GM19035 (cell line): ENCODE results near the gene DCD.

Experiments used
- ATAC-seq: cut with Tn5 transposase; IDR thresholded peaks from one replicate; pipeline ENCODE4 v1.9.1; 2021; ENCODE audit not compliant: unreplicated experiment

DCD gene, protein sequence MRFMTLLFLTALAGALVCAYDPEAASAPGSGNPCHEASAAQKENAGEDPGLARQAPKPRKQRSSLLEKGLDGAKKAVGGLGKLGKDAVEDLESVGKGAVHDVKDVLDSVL

GRCh38 chr12:54648265-54648664, at the start of gene DCD:
DCD (minus strand) TSS chr12:54648365; CDS start chr12:54648303, 62 bp downstream.
- ATAC-seq: no peak

DNA sequence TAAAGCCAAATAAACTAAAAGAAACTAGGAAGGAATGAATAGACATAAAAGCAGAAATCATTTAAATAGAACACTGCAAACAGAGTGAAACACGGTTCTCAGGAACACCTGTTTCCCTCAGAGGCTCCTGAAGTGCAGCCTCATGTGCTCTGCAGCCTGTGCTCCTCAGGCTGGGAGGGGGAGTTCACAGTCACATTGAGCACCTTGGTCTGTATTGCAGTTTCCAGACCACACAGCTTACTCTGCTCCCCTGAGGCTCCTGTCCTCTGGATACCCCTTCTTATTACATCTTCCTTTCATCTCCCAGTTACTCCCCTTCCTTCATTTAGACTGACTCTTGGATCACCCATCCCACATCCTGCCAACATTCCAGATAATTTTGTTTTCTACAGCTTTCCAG, 49.7 kb upstream of the DCD start:
- no peak for ATAC-seq

- peak; percentile 65 for ATAC-seq
Observed at GRCh38 chr12:54692353-54692752, 44.2 kb upstream of the DCD start.

GRCh38 chr12:54689984-54690383, 41.8 kb upstream of the DCD start:
- no peak for ATAC-seq

DNA sequence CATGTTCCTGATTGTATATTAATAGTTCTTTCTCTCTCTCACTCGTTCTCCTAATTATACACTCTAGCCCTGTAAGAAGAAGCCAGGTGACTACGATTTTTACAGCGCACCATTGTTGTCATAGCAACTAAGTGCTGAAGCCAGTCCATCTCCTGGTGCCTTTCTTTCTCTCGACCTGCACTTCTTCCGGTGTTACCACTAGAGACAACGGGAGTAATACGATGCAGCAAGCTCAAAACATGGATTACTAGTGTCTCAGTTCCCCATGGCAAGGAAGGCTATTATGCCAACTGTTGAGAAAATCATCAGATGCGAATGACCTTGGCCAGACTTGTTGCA, 40.8 kb upstream of the DCD start:
- ATAC-seq: no peak

DNA sequence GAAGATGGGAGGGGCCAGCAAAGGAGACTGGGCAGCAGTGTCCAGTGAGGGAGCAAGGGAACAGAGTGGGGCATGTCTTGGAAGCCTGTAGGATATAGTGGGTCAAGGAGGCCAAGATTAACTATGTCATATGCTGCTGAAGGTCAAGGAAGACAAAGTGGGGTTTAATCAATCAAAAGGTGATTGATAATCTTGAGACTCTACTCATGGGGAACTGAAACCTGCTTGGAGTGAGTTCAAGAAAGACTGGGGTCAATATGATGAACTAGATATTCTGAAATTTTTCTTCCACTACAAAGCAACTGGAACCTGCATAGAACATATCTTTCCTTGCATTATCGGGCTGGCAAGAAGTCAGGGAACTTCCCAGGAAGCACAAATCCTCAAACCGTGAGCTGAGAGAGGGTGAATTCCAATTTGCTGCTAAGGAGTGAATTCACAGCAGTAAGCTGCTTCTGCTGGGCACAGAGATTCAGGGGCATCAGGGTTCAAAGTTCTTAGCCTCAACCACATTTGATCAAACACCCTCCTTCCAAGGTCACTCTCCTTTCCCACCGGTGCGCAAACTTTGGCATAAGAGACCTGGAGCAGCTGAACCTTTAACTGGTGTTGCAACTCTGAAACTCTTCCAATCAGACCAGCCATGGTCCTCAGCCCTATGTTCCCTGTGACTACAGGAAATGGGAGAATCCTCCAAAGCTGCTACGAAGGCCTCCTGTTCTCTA, 40.3 kb upstream of the DCD start:
- no peak for ATAC-seq

- no peak for ATAC-seq
Observed at GRCh38 chr12:54684636-54685630, 36.8 kb upstream of the DCD start.

GRCh38 chr12:54683398-54683797, 35.2 kb upstream of the DCD start:
- no peak for ATAC-seq

DNA sequence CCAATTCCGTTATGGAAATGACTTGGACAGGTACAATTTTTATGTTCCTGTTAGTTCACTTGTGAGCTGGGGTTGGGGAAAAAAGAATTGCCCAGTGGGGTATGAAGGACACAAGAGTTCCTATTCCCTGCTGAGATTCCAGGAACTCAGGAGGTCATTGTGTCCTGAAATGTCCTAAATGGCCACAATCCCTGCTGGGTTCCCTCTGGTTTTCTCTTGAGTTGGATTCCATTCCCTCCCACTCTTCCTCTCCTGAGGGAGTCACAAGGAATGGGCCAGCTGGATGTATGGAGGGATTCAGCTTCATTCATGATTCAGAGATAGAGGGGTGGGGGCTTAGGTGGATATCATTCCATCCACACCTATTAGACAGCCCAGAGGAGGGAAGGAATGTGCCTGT, 34.5 kb upstream of the DCD start:
- no peak for ATAC-seq

DNA sequence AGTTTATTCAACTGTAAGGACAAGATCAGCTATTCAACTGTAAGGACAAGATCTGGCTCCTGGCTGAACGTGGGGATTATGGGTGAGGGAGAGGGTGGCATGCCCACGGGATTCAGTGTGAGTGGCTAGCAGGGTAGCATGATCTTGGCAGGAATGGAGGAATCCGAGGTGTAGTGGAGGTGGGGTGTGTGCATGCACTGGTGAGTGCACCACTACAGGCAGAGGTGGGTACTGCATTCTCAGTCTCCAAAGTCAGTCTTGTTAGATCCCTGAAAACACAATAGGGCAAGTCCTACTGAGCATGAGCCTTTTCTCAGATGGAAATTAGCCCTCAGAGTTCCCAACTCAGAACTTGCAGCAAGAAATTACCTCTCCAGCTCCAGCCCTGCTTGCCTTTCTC, 32.2 kb upstream of the DCD start:
- peak; percentile 87 for ATAC-seq

GRCh38 chr12:54678131-54678530, 30.0 kb upstream of the DCD start:
- no peak for ATAC-seq

- ATAC-seq: no peak
Observed at GRCh38 chr12:54667945-54668344, 19.8 kb upstream of the DCD start.

DNA sequence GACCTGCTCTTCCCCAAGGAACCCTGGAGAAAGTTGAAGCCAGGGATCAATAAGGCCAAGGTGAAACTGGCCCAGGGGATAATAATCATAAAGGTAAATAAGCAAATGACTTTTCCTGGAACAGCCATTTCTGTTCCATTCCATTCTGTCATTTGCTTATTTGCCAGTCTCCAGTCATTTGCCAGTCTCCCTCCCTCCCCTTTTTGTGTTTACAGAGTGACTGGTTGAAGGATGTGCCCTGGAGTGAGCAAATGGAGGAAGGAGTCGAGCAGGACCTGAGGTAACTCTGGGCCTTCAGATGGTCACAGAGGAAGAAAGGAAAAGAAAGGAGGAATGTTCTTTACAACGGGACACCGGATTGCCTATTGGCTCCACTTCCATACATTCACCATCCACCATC, 17.8 kb upstream of the DCD start:
- no peak for ATAC-seq

DNA sequence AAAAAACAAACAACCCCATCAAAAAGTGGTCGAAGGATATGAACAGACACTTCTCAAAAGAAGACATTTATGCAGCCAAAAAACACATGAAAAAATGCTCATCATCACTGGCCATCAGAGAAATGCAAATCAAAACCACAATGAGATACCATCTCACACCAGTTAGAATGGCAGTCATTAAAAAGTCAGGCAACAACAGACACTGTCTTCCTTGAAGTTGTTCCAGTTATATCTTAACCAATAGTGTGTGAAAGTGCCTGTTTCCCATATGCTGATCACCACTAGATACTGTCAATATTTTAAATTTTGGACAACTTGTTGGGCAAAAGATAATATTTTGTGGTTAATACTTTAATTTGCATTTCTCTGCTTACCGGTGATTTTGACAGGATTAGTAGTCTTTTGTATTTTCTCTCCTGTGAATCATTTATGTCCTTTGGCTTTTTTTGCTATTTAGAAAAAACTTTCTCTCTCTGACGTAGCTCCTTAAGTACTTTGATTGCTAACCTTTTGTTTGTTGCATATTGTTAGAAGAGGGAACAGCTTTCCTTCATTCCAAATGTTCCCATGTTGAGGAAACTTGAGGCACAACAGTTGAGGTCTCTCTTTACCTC, 17.0 kb upstream of the DCD start:
- ATAC-seq: peak; percentile 58

- no peak for ATAC-seq
Observed at GRCh38 chr12:54663603-54664002, 15.4 kb upstream of the DCD start.

- no peak for ATAC-seq
Observed at GRCh38 chr12:54662026-54662425, 13.9 kb upstream of the DCD start.

- ATAC-seq: no peak
Observed at GRCh38 chr12:54661048-54661447, 12.9 kb upstream of the DCD start.

DNA sequence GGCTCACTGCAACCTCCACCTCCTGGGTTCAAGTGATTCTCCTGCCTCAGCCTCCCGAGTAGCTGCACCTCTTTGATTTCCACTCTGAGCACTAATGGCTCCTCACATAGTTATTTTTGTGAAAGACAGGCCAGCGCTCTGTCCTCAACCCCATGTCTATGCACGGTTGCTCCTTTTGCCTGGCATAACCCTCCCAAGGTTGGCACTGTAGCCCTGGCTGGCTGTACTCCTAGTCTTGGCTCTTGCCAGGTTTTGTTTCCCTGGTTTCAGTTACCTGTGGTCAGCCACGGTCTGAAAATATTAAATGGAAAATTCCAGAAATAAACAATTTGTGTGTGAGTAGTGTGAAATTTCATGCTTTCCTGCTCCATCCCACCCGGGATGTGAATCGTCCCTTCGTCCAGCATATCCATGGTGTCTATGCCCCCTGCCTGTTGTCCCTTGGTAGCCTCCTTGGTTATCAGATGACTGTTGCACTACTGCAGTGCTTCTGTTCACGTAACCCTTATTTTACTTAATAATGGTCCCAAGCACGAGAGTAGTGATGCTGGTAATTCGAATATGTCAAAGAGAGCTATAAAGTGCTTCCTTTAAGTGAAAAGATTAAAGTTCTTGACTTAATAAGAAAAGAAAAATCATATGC, 12.3 kb upstream of the DCD start:
- no peak for ATAC-seq

DNA sequence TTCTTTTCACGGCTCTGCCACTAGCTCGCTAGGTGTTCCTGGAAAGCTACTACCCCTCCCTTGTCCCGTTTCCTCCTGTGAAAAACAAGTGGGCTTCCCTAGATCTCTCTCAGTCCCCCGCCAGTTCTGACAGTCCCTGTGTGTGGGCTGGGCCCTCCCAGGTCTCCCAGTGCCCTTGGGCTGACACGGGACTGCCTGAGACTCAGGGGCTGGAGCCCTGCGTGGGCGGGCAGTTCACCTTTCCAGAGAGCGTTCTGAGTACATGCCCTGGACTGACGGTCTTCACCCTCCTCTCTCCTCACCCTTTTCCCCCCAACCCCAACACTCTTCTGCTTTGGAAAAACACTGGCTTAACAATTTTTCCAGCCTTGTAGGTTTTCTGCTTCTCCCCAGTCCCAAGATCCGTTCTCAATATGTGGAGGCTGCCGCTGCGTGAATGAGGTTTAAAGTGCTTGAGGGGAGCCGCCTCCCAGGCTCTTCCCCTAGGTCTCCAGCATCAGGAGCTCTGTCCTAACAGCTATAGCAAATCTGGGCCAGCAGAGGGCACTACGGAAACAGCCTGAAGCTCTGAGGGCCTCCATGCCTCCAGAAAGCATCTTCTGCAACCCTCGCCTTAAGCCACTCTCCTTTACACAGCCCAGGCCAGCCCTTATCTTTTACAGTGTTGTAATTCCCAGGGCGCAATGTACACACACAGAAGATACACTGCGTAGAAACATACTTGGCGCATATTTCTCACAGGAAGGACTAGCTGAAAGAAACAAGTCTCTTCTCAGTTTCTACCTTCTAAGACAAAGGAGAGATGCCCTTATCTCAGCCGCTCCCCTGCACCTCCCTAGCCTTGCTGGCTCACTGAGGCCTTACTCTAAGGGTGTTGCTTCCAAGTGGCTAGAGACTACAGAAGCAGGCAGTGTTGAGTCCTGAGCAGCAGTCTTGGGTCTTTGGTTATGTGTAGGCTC, 10.4 kb upstream of the DCD start:
- ATAC-seq: peak; percentile 64

DNA sequence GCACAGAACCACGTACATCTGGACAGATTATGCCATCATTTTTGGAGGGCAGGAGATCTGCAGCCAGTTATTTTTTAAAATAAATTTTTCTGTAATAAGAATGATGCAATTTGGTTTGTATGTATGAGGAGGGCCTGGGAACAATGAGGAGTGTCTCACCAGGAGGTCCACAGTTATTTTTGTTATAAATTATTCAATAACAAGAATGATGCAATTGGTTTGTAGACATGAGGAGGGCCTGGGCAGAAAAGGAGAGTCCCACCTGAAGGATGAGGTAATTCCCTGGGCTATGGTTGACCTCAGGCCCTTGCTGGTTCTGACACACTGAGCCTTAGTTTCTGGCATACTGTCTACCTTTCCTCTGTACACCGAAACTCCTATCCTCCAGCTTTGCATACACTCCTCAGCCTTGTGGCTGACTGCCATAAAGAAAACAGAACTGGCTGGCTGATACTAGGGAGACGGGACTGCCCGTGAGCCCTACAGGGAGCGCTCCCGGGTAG, 9.0 kb upstream of the DCD start:
- ATAC-seq: no peak
